ENCODE results near the gene NPSR1.

The NPSR1 gene

GRCh38 chr7:34720289-34720688 is 62.3 kb downstream of the NPSR1 start:
- no peak for DNase-seq (ENCODE audit: low read depth)

DNA sequence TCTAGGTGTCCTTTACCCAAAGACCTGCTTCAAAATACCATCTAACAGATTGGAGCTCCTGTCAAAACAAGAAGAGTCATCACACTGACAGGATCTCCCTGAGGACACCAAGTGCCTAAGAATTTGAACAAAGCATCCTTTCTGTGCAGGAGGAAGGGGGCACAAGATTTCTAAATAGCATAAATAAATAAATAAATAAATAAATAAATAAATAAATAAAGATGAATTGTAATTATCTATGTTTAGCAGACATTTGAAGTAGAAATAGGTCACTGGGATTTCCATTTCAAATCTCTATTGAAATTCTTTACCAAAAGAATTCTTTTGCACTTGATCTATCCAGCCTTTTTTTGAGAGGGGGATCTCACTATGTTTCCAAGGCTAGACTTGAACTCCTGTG is 65.3 kb downstream of the NPSR1 start:
- DNase-seq (ENCODE audit: low read depth): no peak

- DNase-seq (ENCODE audit: low read depth): no peak
Observed at GRCh38 chr7:34723866-34724490, 66.0 kb downstream of the NPSR1 start.

GRCh38 chr7:34726221-34726620 is 68.2 kb downstream of the NPSR1 start:
- no peak for DNase-seq (ENCODE audit: low read depth)

DNA sequence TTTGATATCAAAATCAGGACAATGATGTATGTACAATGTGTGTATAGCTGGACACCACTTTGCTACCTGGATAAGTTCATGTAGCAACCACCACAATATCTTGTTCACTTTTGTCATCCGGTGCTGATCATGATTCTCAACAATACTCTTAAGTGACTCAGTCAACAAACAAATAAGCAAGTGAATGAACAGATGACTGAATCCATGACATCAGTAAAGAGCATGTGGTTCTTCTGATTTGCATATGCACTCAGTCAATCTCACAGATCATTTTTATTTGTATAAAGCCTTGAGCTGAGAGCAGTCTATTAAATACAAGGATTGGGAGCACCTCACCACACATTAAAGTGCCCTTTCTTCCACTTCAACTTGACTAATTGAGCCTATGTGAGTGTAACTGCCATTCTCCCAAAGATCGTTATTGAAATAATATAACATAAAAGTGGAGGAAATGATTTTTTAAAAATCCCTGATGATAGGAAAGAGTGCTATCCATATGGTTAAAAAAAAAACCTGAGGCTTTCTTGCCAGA is 69.5 kb downstream of the NPSR1 start:
- DNase-seq (ENCODE audit: low read depth): no peak

- DNase-seq (ENCODE audit: low read depth): no peak
Observed at GRCh38 chr7:34728156-34728555, 70.1 kb downstream of the NPSR1 start.

DNA sequence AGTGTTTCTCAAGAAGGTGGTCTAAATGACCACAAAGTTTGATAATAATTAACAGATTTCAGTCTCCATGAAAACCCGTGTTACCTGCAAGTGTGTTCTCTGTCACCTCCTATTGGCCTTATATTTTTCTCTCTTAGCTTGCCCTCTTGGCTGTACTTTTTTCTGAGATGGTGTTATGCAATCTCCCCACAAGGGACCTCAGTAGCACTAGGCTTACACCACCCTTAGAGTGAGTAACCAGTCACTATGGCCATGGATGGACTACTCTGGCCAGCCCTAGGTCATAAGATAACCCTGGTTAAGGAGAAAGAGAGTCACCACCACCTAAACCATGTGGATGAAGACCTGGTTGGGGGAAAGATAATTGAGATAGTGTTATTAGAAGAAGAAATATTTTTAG is 76.8 kb downstream of the NPSR1 start:
- no peak for DNase-seq (ENCODE audit: low read depth)

DNA sequence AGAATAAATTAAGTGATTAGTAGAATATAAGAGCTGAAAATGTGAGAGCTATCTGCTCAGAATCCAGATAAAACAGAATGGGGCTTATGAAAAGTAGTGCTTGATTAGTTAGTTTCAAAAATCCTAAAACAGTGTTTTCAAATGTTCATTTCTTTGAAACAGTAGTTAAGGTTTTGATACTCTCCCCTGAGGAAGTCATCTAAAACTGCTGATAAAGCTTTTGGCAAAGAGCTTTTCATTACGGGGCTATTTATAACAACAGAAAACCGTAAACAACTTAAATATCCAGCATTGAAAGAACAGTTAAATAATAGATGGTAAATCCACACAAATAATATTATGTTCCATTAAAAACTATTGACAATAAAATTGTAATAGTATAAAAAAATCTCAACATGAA is 77.5 kb downstream of the NPSR1 start:
- no peak for DNase-seq (ENCODE audit: low read depth)

- DNase-seq (ENCODE audit: low read depth): no peak
Observed at GRCh38 chr7:34739651-34740300, 81.8 kb downstream of the NPSR1 start.

DNA sequence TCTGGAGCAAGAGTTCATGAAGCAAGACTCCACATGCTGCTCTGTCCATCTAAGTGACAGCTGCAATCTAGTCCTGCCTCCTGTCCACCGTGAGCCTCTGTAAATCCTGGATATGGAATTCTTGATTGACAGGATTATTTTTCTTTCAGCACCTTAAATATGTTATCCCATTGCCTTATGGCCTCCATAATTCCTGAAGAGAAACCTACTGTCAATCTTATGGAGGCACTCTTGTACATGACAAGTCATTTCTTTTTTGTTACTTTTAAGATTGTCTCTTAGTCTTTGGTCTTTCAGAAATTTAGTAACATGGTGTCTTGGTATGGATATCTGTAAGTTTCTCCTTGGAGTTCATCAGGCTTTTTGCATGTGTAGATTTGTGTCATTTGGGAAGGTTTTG is 82.8 kb downstream of the NPSR1 start:
- no peak for DNase-seq (ENCODE audit: low read depth)

DNA sequence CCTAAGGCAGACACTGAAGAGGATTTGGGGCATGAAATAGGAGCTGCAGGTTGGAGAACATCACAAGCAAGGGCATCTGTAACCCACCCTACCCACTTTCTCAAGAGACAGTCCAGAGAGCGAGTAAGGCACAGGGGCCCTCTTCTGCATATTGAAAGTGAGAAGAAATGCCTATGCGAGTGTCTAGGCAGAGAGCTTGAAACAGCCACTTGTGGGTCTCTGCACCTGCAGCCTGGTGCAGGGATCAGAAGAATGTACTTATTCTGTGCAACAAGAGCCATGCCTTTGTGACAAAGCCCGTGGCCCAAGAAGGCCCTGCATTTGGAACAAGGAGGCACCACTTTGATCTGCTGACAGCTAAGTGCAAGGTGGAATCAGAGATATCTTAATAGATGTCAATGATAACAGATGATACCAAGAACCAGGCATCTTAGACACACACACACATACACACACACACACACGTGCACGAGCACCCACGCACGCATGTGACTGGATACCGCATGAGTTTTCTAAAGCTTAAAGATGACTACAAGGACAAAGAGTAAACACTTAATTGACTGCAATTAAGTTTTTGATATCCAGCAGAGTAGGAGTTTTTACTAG is 89.3 kb downstream of the NPSR1 start:
- no peak for DNase-seq (ENCODE audit: low read depth)

GRCh38 chr7:34747867-34748727 is 90.1 kb downstream of the NPSR1 start:
- no peak for DNase-seq (ENCODE audit: low read depth)

DNA sequence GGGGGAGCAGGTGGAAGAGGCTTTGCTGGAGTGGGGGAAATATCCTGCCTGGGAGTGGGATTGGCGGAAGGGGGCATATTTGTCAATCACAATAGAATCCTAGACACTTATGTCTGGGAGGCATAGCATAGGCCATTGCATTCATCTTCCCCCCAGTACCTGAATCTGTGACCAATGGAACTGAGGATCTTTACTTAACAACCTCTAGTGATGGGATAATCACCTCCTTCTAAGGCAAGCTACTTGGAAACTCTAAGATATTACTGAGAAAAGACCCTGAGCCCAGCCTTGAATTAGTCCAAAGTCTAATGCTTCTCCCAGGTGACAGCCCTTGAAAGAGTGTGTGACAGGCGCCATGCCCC is 90.7 kb downstream of the NPSR1 start:
- no peak for DNase-seq (ENCODE audit: low read depth)

DNA sequence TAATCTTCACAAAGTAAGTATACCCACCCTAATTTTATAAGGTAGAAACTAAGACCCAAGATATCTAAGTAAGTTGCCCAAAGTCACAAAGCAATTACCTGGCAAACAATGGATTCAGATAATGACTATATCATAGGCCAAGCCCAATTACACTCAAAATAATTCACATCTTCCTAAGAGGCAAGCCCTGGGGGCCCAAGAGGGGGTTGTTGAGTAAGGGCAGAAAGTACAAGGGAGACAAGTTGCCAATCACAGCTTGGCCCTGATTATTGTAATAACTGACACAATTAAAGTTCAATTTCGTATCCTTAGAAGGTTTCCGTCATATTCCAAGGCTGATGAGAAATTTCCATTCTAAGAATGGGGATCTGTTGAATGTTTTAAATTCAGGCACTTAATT is 91.4 kb downstream of the NPSR1 start:
- no peak for DNase-seq (ENCODE audit: low read depth)

GRCh38 chr7:34750209-34750608 is 92.2 kb downstream of the NPSR1 start:
- no peak for DNase-seq (ENCODE audit: low read depth)

DNA sequence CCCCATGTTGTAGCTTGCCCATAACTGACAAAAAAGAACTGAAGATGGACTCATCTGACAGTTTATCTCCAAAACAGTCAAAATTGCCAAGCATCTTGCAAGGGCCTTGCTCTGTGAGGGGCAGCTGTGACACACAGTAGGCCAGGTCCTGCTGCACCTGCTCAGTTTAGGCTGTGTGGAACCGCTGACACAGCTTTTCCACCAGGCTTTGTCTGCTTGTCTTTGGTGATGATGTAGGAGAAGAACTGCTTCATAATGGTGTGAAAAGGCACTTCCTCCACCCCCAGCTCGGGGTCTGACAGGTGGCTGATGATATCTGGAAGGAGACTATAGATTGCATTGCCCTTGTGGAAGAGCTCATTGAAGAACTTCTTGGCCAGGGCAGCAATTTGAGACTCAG is 92.6 kb downstream of the NPSR1 start:
- DNase-seq (ENCODE audit: low read depth): no peak

GRCh38 chr7:34751725-34752643 is 94.0 kb downstream of the NPSR1 start:
- DNase-seq (ENCODE audit: low read depth): no peak

DNA sequence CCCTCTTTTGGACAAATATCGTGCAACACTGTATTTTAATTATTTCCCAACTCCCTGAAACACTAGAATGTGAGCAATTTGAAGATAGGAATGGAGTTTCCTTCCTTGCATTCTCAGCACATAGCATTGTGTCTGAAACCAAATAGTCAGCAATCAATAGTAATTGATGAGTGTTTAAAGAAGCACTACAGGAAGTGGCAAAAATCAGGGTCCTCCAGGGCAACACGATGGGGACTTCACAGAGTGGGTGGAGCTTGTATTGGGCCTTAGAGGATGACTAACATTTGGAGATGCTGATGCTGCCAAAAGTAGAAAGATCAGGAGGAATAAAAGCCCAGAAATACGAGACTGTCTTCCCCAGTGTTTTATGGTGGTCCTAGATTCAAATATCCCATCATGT is 94.9 kb downstream of the NPSR1 start:
- DNase-seq (ENCODE audit: low read depth): no peak

- DNase-seq (ENCODE audit: low read depth): no peak
Observed at GRCh38 chr7:34755008-34755407, 97.0 kb downstream of the NPSR1 start.

GRCh38 chr7:34756025-34756437 is 98.0 kb downstream of the NPSR1 start:
- DNase-seq (ENCODE audit: low read depth): no peak

DNA sequence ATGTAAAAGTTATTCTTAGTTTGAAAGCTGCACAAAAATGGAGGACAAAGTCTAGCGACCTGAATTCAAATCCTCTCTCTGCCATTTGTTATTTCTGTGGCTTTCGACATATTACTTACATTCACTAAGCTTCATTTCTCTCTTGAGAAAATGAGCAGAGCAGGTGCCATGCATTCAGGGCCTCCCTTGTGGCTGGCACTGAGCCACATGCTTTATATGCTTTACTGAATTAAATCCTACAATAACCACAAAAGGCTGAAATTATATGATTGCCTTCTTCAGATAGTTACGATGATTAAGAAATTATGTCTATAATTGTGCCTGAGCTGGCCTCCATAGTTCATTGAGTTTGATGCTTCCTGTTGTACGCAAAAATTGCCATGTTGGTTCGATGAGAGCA is 98.7 kb downstream of the NPSR1 start:
- DNase-seq (ENCODE audit: low read depth): no peak

Measured in T follicular helper cell (primary cell).